ENCODE results near the gene PTPRM.

GRCh38 chr18:8139891-8140406 is 572.8 kb downstream of the PTPRM start:
- TF ChIP-seq CTCF (IDR thresholded peaks at IDR 0.05; ENCODE audit: poor library complexity, severe bottlenecking) (no peak), RAD21 (conservative IDR thresholded peaks at IDR 0.05) (no peak), EZH2 (IDR thresholded peaks at IDR 0.05; ENCODE audit: borderline replicate concordance, insufficient read depth, low read length, poor library complexity, severe bottlenecking) (no peak), EP300 (conservative IDR thresholded peaks at IDR 0.05; ENCODE audit: poor library complexity, severe bottlenecking) (no peak)
